Esophagus squamous epithelium (tissue), 5 donors: ENCODE measurements around the gene SOX10. TPM values are rescaled to one million over a fixed set of nuclear protein-coding genes. Genes with fewer than 3 reads are reported as not detected.
"Not testable (repeated sequence)": the region's sequence is repeated elsewhere in the genome, so short reads cannot be mapped to it uniquely, and the experiment has no call there.

ENCODE experiments used
- DNase-seq: peaks from one replicate; lab custom pipeline; 2025; lab: John Stamatoyannopoulos, UW
- H3K27ac ChIP-seq, 4 donors: fragments of 200-600 bp; sonication (generic); one replicate each; pipeline ENCODE4 v1.5.1; 2016 to 2019; ENCODE audit warnings: mild to moderate bottlenecking in 1 of 4
- H3K27me3 ChIP-seq, 4 donors: fragments of 200-600 bp; sonication (generic); 1 replicate in 3 of 4; 2 replicates in 1 of 4; pipeline versions ENCODE4 v1.5.1 to v1.6.0; 2017 to 2021; ENCODE audit warnings: antibody characterized with exemption in 1 of 4
- H3K36me3 ChIP-seq, 3 donors: fragments of 200-600 bp; sonication (generic); one replicate each; pipeline ENCODE4 v1.5.1; 2016 to 2019
- H3K4me1 ChIP-seq, 3 donors: fragments of 200-600 bp; sonication (generic); one replicate each; pipeline ENCODE4 v1.5.1; 2017 to 2019
- H3K4me3 ChIP-seq, 4 donors: fragments of 200-600 bp; sonication (generic); 1 replicate in 3 of 4; 2 replicates in 1 of 4; pipeline ENCODE4 v1.5.1; 2016 to 2019; ENCODE audit warnings: mild to moderate bottlenecking in 2 of 4, moderate library complexity in 1 of 4
- H3K9me3 ChIP-seq, 3 donors: fragments of 200-600 bp; sonication (generic); one replicate each; pipeline ENCODE4 v1.5.1; 2016 to 2019
- POLR2A ChIP-seq, 4 donors: fragments of 450-650 bp; IDR thresholded peaks; one replicate each; pipeline ENCODE4 v1.6.1; 2017; ENCODE audit warnings: antibody characterized with exemption in 4 of 4, mild to moderate bottlenecking in 4 of 4, moderate library complexity in 3 of 4
- WGBS, 2 donors: methylation state at CpG; one replicate each; pipeline ENCODE4 v1.1.5; 2018; 5-methylcytosine and 5-hydroxymethylcytosine counted together
- intact Hi-C: fragments of 100-400 bp; cut with DNase I; formaldehyde crosslinking; loops from one replicate; pipeline ENCODE4 v1.15.0; 2022
- total RNA-seq, 4 donors: library from RNA; depleted of rRNA; stranded (reverse); fragments of >200 nt; gene quantifications; one replicate each; pipeline ENCODE4 v1.1.0, GENCODE V29; 2016
- TF ChIP-seq, protein P1 (sequence below), 6 experiments: fragments of 450-650 bp in 4 of 6; fragments of 200-600 bp in 2 of 6; sonication (generic) in 2 of 6; IDR thresholded peaks; one replicate each; pipeline ENCODE4 v1.5.1; 2016 to 2019; ENCODE audit warnings: antibody characterized with exemption in 6 of 6, mild to moderate bottlenecking in 4 of 6, moderate library complexity in 4 of 6
- donor health status: DM: yes; HTN: yes; CAD: no.

SOX10 gene
- total RNA-seq, 4 donors from 2014 or later: 0.44 to 1.7 (median 1.5) TPM; not detected in 1

DNA sequence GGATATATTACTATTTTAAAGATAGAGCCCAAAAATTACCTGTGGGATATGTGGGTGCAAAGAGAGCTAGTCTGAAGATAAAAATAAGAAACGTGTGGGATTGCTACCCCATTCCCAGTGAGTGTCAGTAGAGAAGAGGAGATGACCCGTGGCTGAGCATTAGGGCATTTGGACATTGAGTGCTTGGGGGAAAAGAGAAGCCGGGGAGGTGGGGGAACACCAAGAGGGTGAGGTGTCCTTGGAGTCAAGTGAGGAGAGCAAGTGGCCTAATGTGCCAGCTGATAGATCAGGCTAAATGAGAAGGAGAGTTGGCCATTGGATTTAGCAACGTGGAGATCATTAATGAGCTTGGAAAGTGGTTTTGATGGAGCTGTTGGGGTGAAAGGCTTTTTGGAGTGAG lies 29.7 kb downstream of the SOX10 start:
- no peak for TF ChIP-seq POLR2A (IDR thresholded peaks at IDR 0.05)
- TF ChIP-seq, protein P1, sequence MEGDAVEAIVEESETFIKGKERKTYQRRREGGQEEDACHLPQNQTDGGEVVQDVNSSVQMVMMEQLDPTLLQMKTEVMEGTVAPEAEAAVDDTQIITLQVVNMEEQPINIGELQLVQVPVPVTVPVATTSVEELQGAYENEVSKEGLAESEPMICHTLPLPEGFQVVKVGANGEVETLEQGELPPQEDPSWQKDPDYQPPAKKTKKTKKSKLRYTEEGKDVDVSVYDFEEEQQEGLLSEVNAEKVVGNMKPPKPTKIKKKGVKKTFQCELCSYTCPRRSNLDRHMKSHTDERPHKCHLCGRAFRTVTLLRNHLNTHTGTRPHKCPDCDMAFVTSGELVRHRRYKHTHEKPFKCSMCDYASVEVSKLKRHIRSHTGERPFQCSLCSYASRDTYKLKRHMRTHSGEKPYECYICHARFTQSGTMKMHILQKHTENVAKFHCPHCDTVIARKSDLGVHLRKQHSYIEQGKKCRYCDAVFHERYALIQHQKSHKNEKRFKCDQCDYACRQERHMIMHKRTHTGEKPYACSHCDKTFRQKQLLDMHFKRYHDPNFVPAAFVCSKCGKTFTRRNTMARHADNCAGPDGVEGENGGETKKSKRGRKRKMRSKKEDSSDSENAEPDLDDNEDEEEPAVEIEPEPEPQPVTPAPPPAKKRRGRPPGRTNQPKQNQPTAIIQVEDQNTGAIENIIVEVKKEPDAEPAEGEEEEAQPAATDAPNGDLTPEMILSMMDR (IDR thresholded peaks at IDR 0.05): no peak
- Histone ChIP-seq H3K9me3 (no peaks in the 10 kb centered on the region), H3K36me3 (peaks cover 10 to 38% (median 10%) of the 10 kb centered on the region in 3 donors), H3K27me3 (no peaks in the 10 kb centered on the region), H3K4me3 (peak overlapping the region in 3 of 4 donors; percentile 79 to 99 (median 90)), H3K4me1 (peaks cover 16 to 38% (median 21%) of the 10 kb centered on the region in 3 donors), H3K27ac (no peak overlapping the region)
- 64 to 66% methylated on average over 4 of the region's 4 CpGs for WGBS, 2 donors
- intact Hi-C loops: no loop called here
- no peak for DNase-seq

DNA sequence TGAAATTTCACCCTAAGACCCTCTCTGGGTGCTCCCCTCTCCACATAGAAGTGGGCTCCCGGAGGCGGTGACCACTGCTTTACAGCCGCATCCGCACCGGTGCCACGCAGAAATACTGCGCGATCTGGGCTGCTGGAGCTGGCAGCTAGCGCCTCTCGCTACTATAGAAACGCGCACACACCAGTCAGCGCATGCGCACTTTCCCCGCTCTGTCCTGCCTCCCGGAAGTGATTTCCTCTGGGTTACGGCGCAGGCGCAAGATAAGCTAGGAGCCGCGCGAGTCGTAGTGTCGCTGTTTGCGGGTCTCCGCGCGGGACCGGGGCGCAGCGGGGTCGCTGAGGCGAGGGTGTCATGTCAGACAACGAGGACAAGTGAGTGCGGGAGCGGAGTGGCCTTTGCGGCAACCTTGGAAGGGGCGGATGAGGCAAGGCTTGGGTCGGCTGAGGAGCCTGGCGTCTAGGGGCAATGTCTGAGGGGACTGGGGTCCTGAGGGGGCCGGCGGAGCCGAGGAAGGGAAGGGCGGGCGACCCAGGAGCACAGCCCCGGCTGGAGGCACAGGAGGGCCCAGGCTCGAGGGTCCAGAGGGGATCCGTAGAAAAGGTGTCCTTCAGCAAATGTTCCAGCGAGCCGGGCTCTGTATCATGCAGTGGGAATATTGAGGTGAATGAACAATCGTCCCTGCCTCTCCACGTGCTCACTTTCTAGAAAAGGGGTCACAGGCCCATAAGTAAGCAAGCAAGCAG lies 30.7 kb downstream of the SOX10 start, which contains the start of the genes C22orf23 and POLR2F:
Gene C22orf23 (minus strand): TSS at position 165 of the 743 bp plus-strand sequence. CDS start 452 bp downstream, outside the sequence.
Gene POLR2F (plus strand): TSS at position 263 of the 743 bp plus-strand sequence. CDS start 89 bp downstream, at position 352.
- no peaks in the 10 kb centered on the region for H3K27me3 ChIP-seq
- peak in 2 of 4 donors; percentile 30 to 52 for TF ChIP-seq POLR2A (IDR thresholded peaks at IDR 0.05)
- TF ChIP-seq, protein P1 (IDR thresholded peaks at IDR 0.05): peak in 1 of 6 experiments; percentile 58
- DNase-seq: peak; percentile 58
- no peaks in the 10 kb centered on the region for H3K9me3 ChIP-seq
- H3K4me3 ChIP-seq: peak within 1 kb of the TSS; percentile 79 to 99 (median 92)
- peaks cover 2 to 27% (median 8%) of the 10 kb centered on the region in 3 donors for H3K36me3 ChIP-seq
- peaks cover 16 to 38% (median 21%) of the 10 kb centered on the region in 3 donors for H3K4me1 ChIP-seq
- 0 to 1% methylated on average over 11 to 16 of the region's 52 CpGs for WGBS, 2 donors
- intact Hi-C loops: no loop called here
- peak within 1 kb of the TSS; percentile 72 to 89 (median 84) for H3K27ac ChIP-seq

GRCh38 chr22:37953062-37953436 lies 31.3 kb downstream of the SOX10 start:
- Histone ChIP-seq H3K36me3 (peaks cover 0 to 21% (median 3%) of the 10 kb centered on the region in 3 donors), H3K4me3 (peak overlapping the region; percentile 79 to 99 (median 92)), H3K9me3 (no peaks in the 10 kb centered on the region), H3K4me1 (peaks cover 16 to 38% (median 21%) of the 10 kb centered on the region in 3 donors), H3K27ac (peak overlapping the region in 3 of 4 donors; percentile 72 to 89 (median 85)), H3K27me3 (no peaks in the 10 kb centered on the region)
- WGBS, 2 donors: 0 to 2% methylated on average over 5 to 10 of the region's 13 CpGs
- DNase-seq: no peak
- intact Hi-C loops: no loop called here
- TF ChIP-seq POLR2A (IDR thresholded peaks at IDR 0.05): no peak
- TF ChIP-seq, protein P1 (IDR thresholded peaks at IDR 0.05): no peak

DNA sequence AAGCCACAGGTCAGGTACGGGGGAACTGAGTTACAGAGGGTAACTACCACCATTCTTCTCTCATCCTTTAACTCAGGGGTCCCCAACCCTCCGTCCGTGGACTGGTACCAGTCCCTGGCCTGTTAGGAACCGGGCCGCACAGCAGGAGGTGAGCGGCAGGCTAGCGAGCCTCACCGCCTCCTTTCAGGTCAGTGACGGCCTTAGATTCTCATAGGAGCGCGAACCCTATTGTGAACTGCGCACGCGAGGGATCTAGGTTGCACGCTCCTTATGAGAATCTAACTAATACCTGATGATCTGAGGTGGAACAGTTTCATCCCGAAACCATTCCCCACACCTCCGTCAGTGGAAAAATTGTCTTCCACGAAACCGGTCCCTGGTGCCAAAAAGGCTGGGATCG lies 31.7 kb downstream of the SOX10 start:
- intact Hi-C loops, H3K27me3 ChIP-seq, H3K9me3 ChIP-seq, DNase-seq: not testable (repeated sequence)
- H3K36me3 ChIP-seq: peaks cover 0 to 17% (median 0%) of the 10 kb centered on the region in 3 donors
- peak overlapping the region in 3 of 4 donors; percentile 72 to 89 (median 85) for H3K27ac ChIP-seq
- peak overlapping the region; percentile 79 to 99 (median 92) for H3K4me3 ChIP-seq
- 7% methylated on average over 15 of the region's 20 CpGs; no CpG with 5 or more reads in 1 of the 2 donors for WGBS, 2 donors
- peaks cover 16 to 38% (median 21%) of the 10 kb centered on the region in 3 donors for H3K4me1 ChIP-seq

DNA sequence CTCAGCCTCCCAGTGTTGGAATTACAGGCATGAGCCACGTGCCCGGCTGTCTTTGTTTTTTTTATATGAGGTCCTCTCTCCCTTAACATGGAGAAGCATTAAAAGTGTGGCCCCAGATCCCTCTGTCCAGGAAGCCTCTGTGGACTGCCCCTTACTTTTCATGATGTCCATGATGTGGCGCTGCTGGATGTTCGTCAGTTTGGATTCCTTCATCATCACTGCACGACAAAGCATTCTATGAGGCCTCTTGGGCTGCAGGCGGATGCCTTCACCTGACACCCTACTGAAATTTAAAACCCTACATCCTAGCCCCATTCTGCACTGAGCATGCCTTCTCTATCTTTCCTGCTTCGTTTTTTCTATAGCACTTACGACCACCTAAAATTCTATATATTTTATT lies 33.0 kb downstream of the SOX10 start:
- no peak for DNase-seq
- Histone ChIP-seq H3K9me3 (no peaks in the 10 kb centered on the region), H3K4me3 (no peak overlapping the region), H3K27ac (no peak overlapping the region), H3K27me3 (no peaks in the 10 kb centered on the region), H3K36me3 (peaks cover 0 to 4% (median 0%) of the 10 kb centered on the region in 3 donors), H3K4me1 (peaks cover 16 to 38% (median 21%) of the 10 kb centered on the region in 3 donors)
- no peak for TF ChIP-seq POLR2A (IDR thresholded peaks at IDR 0.05)
- TF ChIP-seq, protein P1 (IDR thresholded peaks at IDR 0.05): no peak
- intact Hi-C loops: no loop called here
- WGBS, 2 donors: 50 to 51% methylated on average over 8 of the region's 8 CpGs

DNA sequence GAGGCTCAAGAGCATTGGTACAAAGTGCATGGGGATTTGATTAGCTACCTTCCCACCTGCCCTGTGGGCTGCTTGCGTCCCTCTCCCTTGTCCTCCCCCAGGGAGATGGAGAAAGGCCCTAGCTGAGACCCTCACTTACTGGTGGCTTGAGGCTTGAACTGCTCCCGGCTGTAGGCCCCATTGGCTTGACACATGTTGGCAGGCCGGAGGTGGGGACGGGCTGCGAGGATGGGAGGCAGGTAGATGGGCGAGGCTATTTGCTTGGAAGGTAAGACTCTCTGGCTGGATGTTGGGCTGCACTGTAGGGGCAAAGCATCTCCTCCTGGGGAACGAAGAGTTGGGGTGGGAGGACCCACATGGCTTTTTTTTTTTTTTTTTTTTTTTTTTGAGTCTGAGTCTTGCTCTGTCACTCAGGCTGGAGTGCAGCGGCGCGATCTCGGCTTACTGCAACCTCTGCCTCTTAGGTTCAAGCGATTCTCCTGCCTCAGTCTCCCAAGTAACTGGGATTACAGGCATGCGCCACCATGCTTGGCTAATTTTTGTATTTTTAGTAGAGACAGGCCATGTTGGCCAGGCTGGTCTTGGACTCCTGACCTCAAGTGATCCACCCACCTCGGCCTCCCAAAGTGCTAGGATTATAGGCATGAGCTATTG lies 37.1 kb downstream of the SOX10 start:
- 89 to 93% methylated on average over 9 to 12 of the region's 14 CpGs for WGBS, 2 donors
- H3K4me3 ChIP-seq, intact Hi-C loops: not testable (repeated sequence)

DNA sequence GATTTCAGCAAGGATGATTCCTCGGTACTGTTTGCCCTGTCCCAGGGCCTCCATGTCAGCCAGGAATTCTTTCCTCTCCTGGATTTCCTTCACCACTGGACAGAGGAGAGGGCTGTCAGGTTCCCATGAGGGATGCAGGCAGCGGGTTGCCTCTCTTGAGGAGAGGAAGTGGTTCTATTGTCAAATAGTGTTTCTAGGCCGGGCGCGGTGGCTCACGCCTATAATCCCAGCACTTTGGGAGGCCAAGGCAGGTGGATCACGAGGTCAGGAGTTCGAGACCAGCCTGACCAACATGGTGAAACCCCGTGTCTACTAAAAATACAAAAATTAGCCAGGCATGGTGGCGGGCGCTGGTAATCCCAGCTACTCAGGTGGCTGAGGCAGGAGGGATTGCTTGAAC lies 39.9 kb downstream of the SOX10 start:
- H3K9me3 ChIP-seq, H3K27ac ChIP-seq, intact Hi-C loops, DNase-seq, H3K4me1 ChIP-seq, H3K4me3 ChIP-seq, H3K27me3 ChIP-seq: not testable (repeated sequence)
- 88 to 100% methylated on average over 1 to 11 of the region's 11 CpGs for WGBS, 2 donors
- H3K36me3 ChIP-seq: peaks cover 20 to 57% (median 22%) of the 10 kb centered on the region in 3 donors

More for the DNA sequence above, 37.1 kb downstream of the SOX10 start:
- not testable (repeated sequence) for H3K9me3 ChIP-seq, H3K27me3 ChIP-seq, DNase-seq, H3K4me1 ChIP-seq, H3K27ac ChIP-seq
- H3K36me3 ChIP-seq: peaks cover under 1 to 28% (median 5%) of the 10 kb centered on the region in 3 donors
